PFSK-1 (cell line): ENCODE results near the gene ANO9.

ENCODE experiments used
- POLR2AphosphoS5 ChIP-seq: IDR thresholded peaks from 2 replicates; pipeline ENCODE4 v1.6.1; 2012; ENCODE audit warnings: low read depth, mild to moderate bottlenecking, control low read depth, low read length, moderate library complexity
- SIN3A ChIP-seq: IDR thresholded peaks from 2 replicates; pipeline ENCODE4 v1.6.1; 2012; ENCODE audit warnings: mild to moderate bottlenecking, low read length, moderate library complexity, borderline replicate concordance; ENCODE audit not compliant: insufficient read depth
- TAF1 ChIP-seq: IDR thresholded peaks from 2 replicates; pipeline ENCODE4 v1.6.1; 2012; ENCODE audit warnings: low read length, control low read depth, borderline replicate concordance; ENCODE audit not compliant: insufficient read depth
- TF ChIP-seq, protein P1 (sequence below), 2 experiments: IDR thresholded peaks; 2 replicates each; pipeline versions ENCODE4 v1.6.1 to v1.8.0; 2011 to 2012; ENCODE audit warnings: low read depth in 2 of 2, low read length in 2 of 2, control low read depth in 1 of 2, inconsistent platforms in 1 of 2, mild to moderate bottlenecking in 1 of 2, moderate library complexity in 1 of 2; ENCODE audit not compliant: insufficient read depth in 1 of 2

DNA sequence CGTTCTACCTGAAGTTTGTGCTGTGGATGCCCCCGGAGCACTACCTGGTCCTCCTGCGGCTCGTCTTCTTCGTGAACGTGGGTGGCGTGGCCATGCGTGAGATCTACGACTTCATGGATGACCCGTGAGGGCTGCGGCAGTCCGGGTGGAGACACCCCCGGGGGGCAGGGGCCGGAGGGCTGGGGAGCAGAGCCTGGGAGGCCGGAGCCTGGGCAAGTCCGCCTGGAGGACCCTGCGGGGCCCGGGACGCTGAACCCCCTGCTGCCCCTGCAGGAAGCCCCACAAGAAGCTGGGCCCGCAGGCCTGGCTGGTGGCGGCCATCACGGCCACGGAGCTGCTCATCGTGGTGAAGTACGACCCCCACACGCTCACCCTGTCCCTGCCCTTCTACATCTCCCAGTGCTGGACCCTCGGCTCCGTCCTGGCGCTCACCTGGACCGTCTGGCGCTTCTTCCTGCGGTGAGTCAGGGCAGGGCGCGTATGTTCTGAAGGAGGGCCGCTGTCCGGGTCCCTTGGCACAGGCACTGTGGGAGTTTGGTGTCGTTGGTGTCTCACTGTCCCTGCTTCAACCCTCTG, 47.9 kb upstream of the ANO9 start:
- no peak for TF ChIP-seq POLR2AphosphoS5
- TF ChIP-seq SIN3A = no peak
- no peak for TF ChIP-seq TAF1
- TF ChIP-seq, protein P1, sequence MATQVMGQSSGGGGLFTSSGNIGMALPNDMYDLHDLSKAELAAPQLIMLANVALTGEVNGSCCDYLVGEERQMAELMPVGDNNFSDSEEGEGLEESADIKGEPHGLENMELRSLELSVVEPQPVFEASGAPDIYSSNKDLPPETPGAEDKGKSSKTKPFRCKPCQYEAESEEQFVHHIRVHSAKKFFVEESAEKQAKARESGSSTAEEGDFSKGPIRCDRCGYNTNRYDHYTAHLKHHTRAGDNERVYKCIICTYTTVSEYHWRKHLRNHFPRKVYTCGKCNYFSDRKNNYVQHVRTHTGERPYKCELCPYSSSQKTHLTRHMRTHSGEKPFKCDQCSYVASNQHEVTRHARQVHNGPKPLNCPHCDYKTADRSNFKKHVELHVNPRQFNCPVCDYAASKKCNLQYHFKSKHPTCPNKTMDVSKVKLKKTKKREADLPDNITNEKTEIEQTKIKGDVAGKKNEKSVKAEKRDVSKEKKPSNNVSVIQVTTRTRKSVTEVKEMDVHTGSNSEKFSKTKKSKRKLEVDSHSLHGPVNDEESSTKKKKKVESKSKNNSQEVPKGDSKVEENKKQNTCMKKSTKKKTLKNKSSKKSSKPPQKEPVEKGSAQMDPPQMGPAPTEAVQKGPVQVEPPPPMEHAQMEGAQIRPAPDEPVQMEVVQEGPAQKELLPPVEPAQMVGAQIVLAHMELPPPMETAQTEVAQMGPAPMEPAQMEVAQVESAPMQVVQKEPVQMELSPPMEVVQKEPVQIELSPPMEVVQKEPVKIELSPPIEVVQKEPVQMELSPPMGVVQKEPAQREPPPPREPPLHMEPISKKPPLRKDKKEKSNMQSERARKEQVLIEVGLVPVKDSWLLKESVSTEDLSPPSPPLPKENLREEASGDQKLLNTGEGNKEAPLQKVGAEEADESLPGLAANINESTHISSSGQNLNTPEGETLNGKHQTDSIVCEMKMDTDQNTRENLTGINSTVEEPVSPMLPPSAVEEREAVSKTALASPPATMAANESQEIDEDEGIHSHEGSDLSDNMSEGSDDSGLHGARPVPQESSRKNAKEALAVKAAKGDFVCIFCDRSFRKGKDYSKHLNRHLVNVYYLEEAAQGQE (IDR thresholded peaks at IDR 0.05; ENCODE audit: insufficient read depth in 1 of 2, low read depth in 2 of 2, low read length in 2 of 2) = no peak
